CD4-positive, alpha-beta T cell (primary cell): ENCODE results near the gene RPS6KA2. TPM values are rescaled to one million over a fixed set of nuclear protein-coding genes. Genes with fewer than 3 reads are reported as not detected.

Source experiments
- ATAC-seq: fragments of 200-7000 bp; cut with Tn5 transposase; one replicate; pipeline ENCODE4 v1.10.0; 2022; ENCODE audit warnings: mild to moderate bottlenecking; ENCODE audit not compliant: poor library complexity
- CTCF ChIA-PET: fragments of 350-600 bp; sonication (Branson Sonifier 250); formaldehyde crosslinking; loops from one replicate; lab custom pipeline; 2021; ENCODE audit warnings: antibody characterized with exemption, inconsistent platforms; lab: Charles Lee
- POLR2A ChIA-PET: fragments of 350-600 bp; sonication (Branson Sonifier 250); formaldehyde crosslinking; loops from one replicate; lab custom pipeline; 2021; ENCODE audit warnings: antibody characterized with exemption, inconsistent platforms; lab: Charles Lee
- DNase-seq, 14 experiments: peaks; one replicate each; pipeline ENCODE4 v3.0.0-alpha.2; 2013 to 2020; ENCODE audit warnings: mixed read lengths in 2 of 14
- H3K27ac ChIP-seq, 2 donors: one replicate each; pipeline versions ENCODE4 v1.5.1 to v1.7.0; 2013; ENCODE audit warnings: low read length in 2 of 2, low read depth in 1 of 2, mild to moderate bottlenecking in 1 of 2
- H3K27me3 ChIP-seq, 2 experiments: 1 replicate in 1 of 2; 2 replicates in 1 of 2; pipeline versions ENCODE4 v1.6.1 to v1.7.0; 2013; ENCODE audit warnings: low read length in 2 of 2, control low read depth in 1 of 2, mild to moderate bottlenecking in 1 of 2, moderate library complexity in 1 of 2; ENCODE audit not compliant: insufficient read depth in 2 of 2, control insufficient read depth in 1 of 2
- H3K36me3 ChIP-seq: one replicate; pipeline ENCODE4 v1.6.1; 2013; ENCODE audit warnings: low read length, control low read depth; ENCODE audit not compliant: insufficient read depth
- H3K4me1 ChIP-seq: one replicate; pipeline ENCODE4 v1.6.1; 2013; ENCODE audit warnings: low read length, control low read depth; ENCODE audit not compliant: insufficient read depth
- H3K4me3 ChIP-seq: one replicate; pipeline ENCODE4 v1.5.1; 2013; ENCODE audit warnings: mild to moderate bottlenecking, low read length, moderate library complexity
- H3K9me3 ChIP-seq, 2 experiments: 1 replicate in 1 of 2; 2 replicates in 1 of 2; pipeline versions ENCODE4 v1.6.1 to v1.7.0; 2013; ENCODE audit warnings: low read length in 2 of 2, mild to moderate bottlenecking in 2 of 2, control low read depth in 1 of 2, moderate library complexity in 1 of 2; ENCODE audit not compliant: control insufficient read depth in 1 of 2, insufficient read depth in 1 of 2
- H3K27ac Mint-ChIP-seq: one replicate; pipeline ENCODE4 v1.8.0; 2020; ENCODE audit warnings: mixed read lengths
- H3K27me3 Mint-ChIP-seq: one replicate; pipeline ENCODE4 v1.8.0; 2021; ENCODE audit warnings: mixed read lengths
- H3K36me3 Mint-ChIP-seq: one replicate; pipeline ENCODE4 v1.8.0; 2021; ENCODE audit warnings: low read depth, mixed read lengths
- H3K4me1 Mint-ChIP-seq: one replicate; pipeline ENCODE4 v1.8.0; 2021; ENCODE audit warnings: low read depth, mixed read lengths
- H3K4me3 Mint-ChIP-seq: one replicate; pipeline ENCODE4 v1.8.0; 2020; ENCODE audit warnings: mild to moderate bottlenecking, mixed read lengths
- H3K9me3 Mint-ChIP-seq: one replicate; pipeline ENCODE4 v1.8.0; 2020; ENCODE audit warnings: mixed read lengths
- intact Hi-C, 2 experiments: fragments of 100-400 bp; cut with DNase I in 1 of 2; cut with micrococcal nuclease in 1 of 2; formaldehyde crosslinking; loops; one replicate each; pipeline versions ENCODE4 v1.15.1 to v1.9.0; 2023 to 2025; cut with DNase I, micrococcal nuclease
- total RNA-seq, 174 experiments: library from RNA in 2 of 174; stranded (reverse) in 2 of 174; gene quantifications; one replicate each; pipeline ENCODE4 v1.2.3 and lab custom pipeline; 2021 to 2026
- TF ChIP-seq, protein P1 (sequence below): fragments of 200-600 bp; IDR thresholded peaks from one replicate; pipeline ENCODE4 v1.8.0; 2022; ENCODE audit warnings: antibody characterized with exemption, mild to moderate bottlenecking

The RPS6KA2 gene
- total RNA-seq, 2 experiments from 2014 or later = 5.6 to 6.2 TPM

DNA sequence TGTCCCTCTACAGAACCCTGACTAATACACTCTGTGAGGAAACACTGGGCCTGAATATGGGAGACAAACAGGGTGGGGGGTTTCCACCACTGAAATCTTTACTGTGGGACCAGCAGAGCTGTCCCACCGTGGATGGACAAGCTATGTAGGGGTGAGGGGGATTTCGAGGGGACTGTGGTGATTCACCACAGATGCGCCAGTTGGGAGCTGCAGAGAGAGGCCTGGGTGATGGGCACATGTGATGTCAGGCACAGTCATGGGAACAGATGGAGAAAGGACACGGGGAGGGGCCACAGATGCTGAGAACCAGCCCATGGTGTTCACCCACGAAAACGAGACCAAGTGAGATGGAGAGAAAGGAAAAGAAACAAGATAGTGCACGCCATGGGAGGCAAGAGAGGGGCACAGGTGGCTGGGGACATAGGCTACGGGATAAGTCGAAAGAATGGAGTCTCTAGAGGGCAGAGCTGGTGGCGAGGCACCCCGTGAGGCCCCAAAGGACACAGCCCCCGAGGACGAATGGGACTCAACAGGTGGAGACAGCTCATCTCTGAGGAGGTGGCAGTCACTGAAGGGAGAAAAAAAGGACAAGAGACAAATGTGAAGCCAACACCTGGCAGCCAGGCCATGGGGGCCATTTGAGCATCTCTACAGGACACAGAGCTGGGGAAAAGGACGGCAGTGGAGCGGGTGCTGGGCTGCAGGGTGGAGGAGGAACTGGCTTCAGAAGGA, 30.1 kb downstream of the RPS6KA2 start:
- TF ChIP-seq, protein P1, sequence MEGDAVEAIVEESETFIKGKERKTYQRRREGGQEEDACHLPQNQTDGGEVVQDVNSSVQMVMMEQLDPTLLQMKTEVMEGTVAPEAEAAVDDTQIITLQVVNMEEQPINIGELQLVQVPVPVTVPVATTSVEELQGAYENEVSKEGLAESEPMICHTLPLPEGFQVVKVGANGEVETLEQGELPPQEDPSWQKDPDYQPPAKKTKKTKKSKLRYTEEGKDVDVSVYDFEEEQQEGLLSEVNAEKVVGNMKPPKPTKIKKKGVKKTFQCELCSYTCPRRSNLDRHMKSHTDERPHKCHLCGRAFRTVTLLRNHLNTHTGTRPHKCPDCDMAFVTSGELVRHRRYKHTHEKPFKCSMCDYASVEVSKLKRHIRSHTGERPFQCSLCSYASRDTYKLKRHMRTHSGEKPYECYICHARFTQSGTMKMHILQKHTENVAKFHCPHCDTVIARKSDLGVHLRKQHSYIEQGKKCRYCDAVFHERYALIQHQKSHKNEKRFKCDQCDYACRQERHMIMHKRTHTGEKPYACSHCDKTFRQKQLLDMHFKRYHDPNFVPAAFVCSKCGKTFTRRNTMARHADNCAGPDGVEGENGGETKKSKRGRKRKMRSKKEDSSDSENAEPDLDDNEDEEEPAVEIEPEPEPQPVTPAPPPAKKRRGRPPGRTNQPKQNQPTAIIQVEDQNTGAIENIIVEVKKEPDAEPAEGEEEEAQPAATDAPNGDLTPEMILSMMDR = no peak
- intact Hi-C loops = no loop called here
- Mint-ChIP-seq H3K4me3 (no peak overlapping the region), H3K27me3 (no peaks in the 10 kb centered on the region), H3K27ac (no peak overlapping the region), H3K36me3 (no peaks in the 10 kb centered on the region), H3K9me3 (no peaks in the 10 kb centered on the region), H3K4me1 (no peaks in the 10 kb centered on the region)
- ChIA-PET POLR2A (no interaction called here), CTCF (no interaction called here)
- peak in 1 of 14 experiments; percentile 31 for DNase-seq
- Histone ChIP-seq H3K9me3 (no peaks in the 10 kb centered on the region), H3K4me1 (no peaks in the 10 kb centered on the region), H3K27me3 (no peaks in the 10 kb centered on the region), H3K36me3 (no peaks in the 10 kb centered on the region), H3K4me3 (no peak overlapping the region), H3K27ac (no peak overlapping the region)
- ATAC-seq = no peak

DNA sequence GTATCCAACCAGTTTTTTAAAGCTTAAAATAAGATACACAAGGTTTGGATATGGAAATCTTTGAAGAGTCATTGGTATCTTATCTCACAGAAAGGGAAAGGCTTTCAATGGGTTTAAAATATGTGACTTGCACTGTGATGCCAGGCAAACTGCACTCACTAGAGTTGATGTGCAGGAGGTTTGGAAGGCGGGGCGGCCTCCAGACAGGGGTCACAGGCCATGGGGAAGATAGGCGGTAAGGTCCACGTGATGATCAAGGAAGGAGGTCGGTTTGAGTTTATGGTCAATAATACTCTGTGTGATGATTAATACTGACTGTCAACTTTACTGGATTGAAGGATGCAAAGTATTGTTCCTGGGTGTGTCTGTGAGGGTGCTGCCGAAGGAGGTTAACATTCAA, 31.1 kb downstream of the RPS6KA2 start:
- no peak overlapping the region for H3K27ac Mint-ChIP-seq
- no peak for ATAC-seq
- CTCF ChIA-PET = no interaction called here

DNA sequence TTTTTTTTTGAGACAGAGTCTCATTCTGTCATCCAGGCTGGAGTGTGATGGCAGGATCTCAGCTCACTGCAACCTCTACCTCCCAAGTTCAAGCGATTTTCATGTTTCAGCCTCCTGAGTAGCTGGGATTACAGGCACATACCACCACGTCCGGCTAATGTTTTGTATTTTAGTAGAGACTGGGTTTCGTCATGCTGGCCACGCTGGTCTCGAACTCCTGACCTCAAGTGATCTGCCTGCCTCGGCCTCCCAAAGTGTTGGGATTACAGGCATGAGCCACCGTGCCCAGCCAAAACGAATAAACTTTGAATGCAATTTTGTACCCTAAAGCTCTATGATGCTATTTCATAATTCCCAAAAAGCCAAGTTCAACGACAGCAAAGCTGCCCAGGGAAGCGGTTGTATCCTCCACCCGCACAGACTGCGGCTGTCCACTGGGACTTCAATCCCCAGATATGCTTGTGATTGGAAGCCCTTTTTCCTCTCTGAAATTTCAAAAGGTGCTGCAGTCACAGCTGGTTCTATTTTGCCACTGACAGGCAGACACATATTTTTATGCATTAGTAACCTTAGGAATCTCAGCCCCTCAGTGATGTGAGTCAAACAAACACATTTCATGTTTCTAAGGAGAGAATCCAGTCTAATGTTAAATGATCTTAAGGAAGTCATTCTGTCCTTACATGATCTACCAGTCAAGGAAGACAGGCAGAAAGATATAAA, 31.8 kb downstream of the RPS6KA2 start:
- H3K4me1 ChIP-seq = no peaks in the 10 kb centered on the region

More for the DNA sequence above, 31.1 kb downstream of the RPS6KA2 start:
- no peaks in the 10 kb centered on the region for H3K36me3 Mint-ChIP-seq
- intact Hi-C loops = no loop called here
- POLR2A ChIA-PET = no interaction called here
- TF ChIP-seq, protein P1 = no peak
- H3K9me3 ChIP-seq = no peaks in the 10 kb centered on the region
- H3K4me1 Mint-ChIP-seq = no peaks in the 10 kb centered on the region
- no peak overlapping the region for H3K27ac ChIP-seq
- no peak for DNase-seq
- no peak overlapping the region for H3K4me3 Mint-ChIP-seq
- H3K4me3 ChIP-seq = no peak overlapping the region
- no peaks in the 10 kb centered on the region for H3K27me3 Mint-ChIP-seq
- no peaks in the 10 kb centered on the region for H3K27me3 ChIP-seq
- no peaks in the 10 kb centered on the region for H3K9me3 Mint-ChIP-seq
- H3K36me3 ChIP-seq = no peaks in the 10 kb centered on the region
- H3K4me1 ChIP-seq = no peaks in the 10 kb centered on the region

More for the DNA sequence above, 31.8 kb downstream of the RPS6KA2 start:
- no peaks in the 10 kb centered on the region for H3K4me1 Mint-ChIP-seq
- ATAC-seq = no peak
- Histone ChIP-seq H3K36me3 (no peaks in the 10 kb centered on the region), H3K9me3 (no peaks in the 10 kb centered on the region), H3K27me3 (no peaks in the 10 kb centered on the region), H3K27ac (no peak overlapping the region), H3K4me3 (no peak overlapping the region)
- DNase-seq = no peak
- no peaks in the 10 kb centered on the region for H3K36me3 Mint-ChIP-seq
- ChIA-PET CTCF (no interaction called here), POLR2A (no interaction called here)
- H3K4me3 Mint-ChIP-seq = no peak overlapping the region
- intact Hi-C loops = no loop called here
- TF ChIP-seq, protein P1 = no peak
- H3K27ac Mint-ChIP-seq = no peak overlapping the region
- no peaks in the 10 kb centered on the region for H3K27me3 Mint-ChIP-seq
- no peaks in the 10 kb centered on the region for H3K9me3 Mint-ChIP-seq
